ENCODE data around the gene ENTHD1. TPM values are rescaled to one million over a fixed set of nuclear protein-coding genes. Genes with fewer than 3 reads are reported as not detected.

Gene ENTHD1
- total and polyA plus RNA-seq, 2 of the 4 experiments (the other 2 are of a cell fraction), result not detected

DNA sequence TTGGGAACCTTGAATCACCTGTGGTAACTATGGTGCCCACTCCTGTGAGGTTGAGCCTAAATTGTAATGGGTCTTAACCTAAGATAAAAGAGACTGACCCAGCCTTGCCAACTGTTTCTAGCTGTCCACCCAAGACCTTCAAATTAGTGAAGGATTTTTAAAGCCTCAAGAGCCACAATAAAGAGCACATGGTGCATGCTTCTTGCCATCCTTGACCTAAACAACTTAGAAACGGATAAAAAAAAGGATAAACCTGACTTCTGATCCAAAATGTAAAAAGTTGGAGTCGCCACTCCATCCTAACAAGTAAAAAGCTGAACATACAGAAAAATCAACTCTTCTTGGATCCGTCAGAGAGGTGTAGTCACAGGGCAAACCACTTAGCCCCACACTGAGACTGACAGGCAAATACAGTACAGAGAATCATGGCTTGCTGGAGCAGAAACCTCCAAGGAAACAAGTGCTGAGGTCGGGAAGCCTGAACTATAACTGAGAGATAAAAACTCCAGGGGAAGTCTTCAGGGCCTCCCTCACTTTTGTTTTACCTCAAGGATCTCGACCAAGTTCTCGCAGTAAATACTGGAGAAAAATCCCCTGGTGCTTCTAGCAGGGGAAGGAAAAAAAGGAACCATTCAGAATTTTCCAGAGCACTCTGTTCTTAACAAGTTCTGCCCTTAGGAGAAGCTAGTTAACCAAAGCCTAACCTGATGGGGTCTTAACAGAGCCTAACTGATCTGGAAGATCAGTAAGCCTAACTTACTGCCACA, 16.3 kb downstream of the ENTHD1 start:
- CTCF ChIA-PET, result interaction anchor here (0.6 kb wide), 1 partner anchor 381 kb away, joined by 4 read pairs; no protein-coding TSS in a partner anchor
- no peak overlapping the region for H2BK120ac ChIP-seq (ENCODE audit: low read depth, low read length)
- H3K27me3 ChIP-seq (ENCODE audit: control insufficient read depth, insufficient read depth, low read length), result peaks cover 24% of the 10 kb centered on the region
- peaks cover 1% of the 10 kb centered on the region; the same call in 1 of the 2 replicates for H3K9me3 ChIP-seq (ENCODE audit: control insufficient read depth, insufficient read depth, low read length)
- BruUV-seq (replicated peaks), result no TSS peak
- H3K36me3 ChIP-seq (ENCODE audit: control insufficient read depth, insufficient read depth, low read length), result no peaks in the 10 kb centered on the region
- H4K91ac ChIP-seq (ENCODE audit: insufficient read depth, low read depth, low read length), result no peak overlapping the region
- DNase-seq, result no peak
- H3K4me1 ChIP-seq (ENCODE audit: control insufficient read depth, insufficient read depth, low read length), result no peaks in the 10 kb centered on the region
- no peak overlapping the region for H4K5ac ChIP-seq (ENCODE audit: low read depth, low read length)
- H3K23ac ChIP-seq (ENCODE audit: low read depth, low read length), result no peak overlapping the region
- H2BK20ac ChIP-seq (ENCODE audit: low read depth, low read length), result no peak overlapping the region
- H3K18ac ChIP-seq (ENCODE audit: low read depth, low read length), result no peak overlapping the region
- H3K27ac ChIP-seq (ENCODE audit: insufficient read depth, low read length), result no peak overlapping the region
- POLR2A ChIA-PET (ENCODE audit: unreplicated experiment), result no interaction called here
- H3K56ac ChIP-seq (ENCODE audit: extremely low read depth, insufficient read depth, low read length), result no peak overlapping the region
- no peak overlapping the region for H3K14ac ChIP-seq (replicated peaks; ENCODE audit: low read depth, low read length)
- no peak for ATAC-seq (ENCODE audit: low read depth)
- H2BK5ac ChIP-seq (ENCODE audit: low read depth, low read length, poor library complexity, severe bottlenecking), result no peak overlapping the region
- no peak overlapping the region for H3K4me2 ChIP-seq (ENCODE audit: low read depth, low read length)
- TF ChIP-seq MXI1 (IDR thresholded peaks at IDR 0.05; ENCODE audit: borderline replicate concordance, low read depth, low read length), result no peak
- TF ChIP-seq CHD1 (IDR thresholded peaks at IDR 0.05; ENCODE audit: low read depth, low read length), result no peak
- TF ChIP-seq BHLHE40 (IDR thresholded peaks at IDR 0.05; ENCODE audit: low read depth, low read length), result no peak
- no peak for TF ChIP-seq RCOR1 (IDR thresholded peaks at IDR 0.05; ENCODE audit: insufficient replicate concordance, low read length)
- no peak for TF ChIP-seq RFX5 (IDR thresholded peaks at IDR 0.05; ENCODE audit: low read depth, low read length)
- no peak for TF ChIP-seq USF2 (IDR thresholded peaks at IDR 0.05; ENCODE audit: low read depth, low read length)
- TF ChIP-seq ELK1 (IDR thresholded peaks at IDR 0.05; ENCODE audit: borderline replicate concordance, low read depth, low read length), result no peak
- no peak for TF ChIP-seq CEBPB (IDR thresholded peaks at IDR 0.05; ENCODE audit: low read depth, low read length)
- no peaks in the 10 kb centered on the region for H4K20me1 ChIP-seq (ENCODE audit: insufficient read depth, low read length)
- intact Hi-C loops (cut with micrococcal nuclease) (no loop called here), in situ Hi-C loops (cut with MboI; ENCODE audit: low sequenced_read_pairs) (no loop called here), dilution Hi-C loops (cut with HindIII; ENCODE audit: low sequenced_read_pairs, unreplicated experiment) (no loop called here)
- no peak overlapping the region for H4K8ac ChIP-seq (ENCODE audit: low read depth in 2 of 2, low read length in 2 of 2)
- H2AK9ac ChIP-seq (replicated peaks; ENCODE audit: low read depth, low read length, poor library complexity), result no peak overlapping the region
- H3K4ac ChIP-seq (ENCODE audit: low read depth, low read length), result no peak overlapping the region
- H2AK5ac ChIP-seq (ENCODE audit: low read depth, low read length), result no peak overlapping the region
- no peaks in the 10 kb centered on the region for H3K79me1 ChIP-seq (ENCODE audit: low read depth in 1 of 2, low read length in 2 of 2)
- H2AFZ ChIP-seq (replicated peaks; ENCODE audit: low read length, poor library complexity), result no peak overlapping the region
- H3K4me3 ChIP-seq (ENCODE audit: insufficient read depth, low read depth, low read length), result no peak overlapping the region
- H3K9ac ChIP-seq (ENCODE audit: low read depth, low read length), result no peak overlapping the region
- no peaks in the 10 kb centered on the region for H3K9me1 ChIP-seq (ENCODE audit: insufficient read depth, low read length)
- no CpG with 5 or more reads among the region's 6 CpGs for WGBS, 2 experiments (ENCODE audit: extremely low coverage in 2 of 2, insufficient read length in 1 of 2)
- no peak overlapping the region for H2BK15ac ChIP-seq (ENCODE audit: low read depth, low read length)
